Measurements from ENCODE around the gene L3MBTL4.

GRCh38 chr18:6021306-6022073, 393.2 kb downstream of the L3MBTL4 start:
- TF ChIP-seq POLR2A (IDR thresholded peaks at IDR 0.05; ENCODE audit: low read depth, low read length) (no peak), POLR2AphosphoS5 (IDR thresholded peaks at IDR 0.05; ENCODE audit: low read depth, low read length) (no peak)

Measured in GM12892 (cell line).